ENCODE results near the gene DYRK1B.

DYRK1B gene

DNA sequence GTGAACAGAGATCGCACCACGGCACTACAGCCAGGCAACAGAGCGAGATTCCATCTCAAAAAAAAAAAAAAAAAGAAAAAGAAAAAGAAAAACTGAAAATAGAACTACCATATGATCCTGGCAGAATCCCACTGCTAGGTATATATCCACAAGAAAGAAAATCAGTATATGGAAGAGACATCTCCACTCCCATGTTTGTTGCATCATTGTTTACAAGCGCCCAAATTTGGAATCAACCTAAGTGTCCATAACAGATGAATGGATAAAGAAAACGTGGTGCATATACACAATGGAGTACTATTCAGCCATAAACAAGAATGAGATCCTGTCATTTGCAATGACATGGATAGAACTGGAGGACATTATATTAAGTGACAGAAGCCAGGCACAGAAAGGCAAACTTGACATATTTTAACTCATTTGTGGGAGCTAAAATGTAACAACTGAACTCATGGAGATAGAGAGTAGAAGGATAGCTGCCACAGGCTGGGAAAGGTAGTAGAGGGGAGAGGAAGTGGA, 26.1 kb downstream of the DYRK1B start:
- no peak for DNase-seq

DNA sequence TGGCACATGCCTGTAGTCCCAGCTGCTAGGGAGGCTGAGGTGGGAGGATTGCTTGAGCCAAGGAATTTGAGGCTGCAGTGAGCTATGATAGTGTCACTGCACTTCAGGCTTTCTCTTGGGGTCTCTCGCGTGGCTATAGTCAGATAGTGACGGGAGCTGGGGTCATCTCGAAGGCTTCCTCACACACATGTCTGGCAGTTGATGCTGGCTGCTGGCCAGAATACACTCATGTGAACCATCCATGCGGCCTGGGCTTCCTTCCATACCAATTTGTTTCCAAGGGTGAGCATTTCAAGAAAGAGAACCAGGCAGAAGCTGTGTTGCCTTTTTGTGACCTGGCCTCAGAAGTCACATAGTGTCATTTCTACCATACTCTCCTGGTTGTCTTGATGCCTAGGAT, 28.9 kb downstream of the DYRK1B start:
- DNase-seq: no peak

DNA sequence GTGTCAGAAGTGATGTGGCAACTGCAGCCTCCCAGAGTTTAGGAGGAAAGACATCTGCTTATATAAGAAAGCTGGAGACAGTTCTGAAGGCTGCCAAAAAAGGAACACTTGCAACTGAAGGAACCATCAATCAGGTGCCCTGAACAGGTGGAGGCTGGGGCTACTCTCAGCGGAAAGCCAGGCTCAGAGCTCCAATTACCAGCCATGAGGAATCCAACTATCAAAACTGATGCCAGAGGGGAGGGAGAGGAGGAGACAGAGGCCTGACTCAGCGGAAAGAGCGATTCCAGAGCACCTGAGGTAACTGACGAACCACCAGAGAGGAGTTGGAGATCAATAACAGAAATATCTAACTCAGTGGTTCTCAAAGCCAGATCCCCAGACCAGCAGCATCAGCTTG, 31.0 kb downstream of the DYRK1B start:
- DNase-seq: no peak

DNA sequence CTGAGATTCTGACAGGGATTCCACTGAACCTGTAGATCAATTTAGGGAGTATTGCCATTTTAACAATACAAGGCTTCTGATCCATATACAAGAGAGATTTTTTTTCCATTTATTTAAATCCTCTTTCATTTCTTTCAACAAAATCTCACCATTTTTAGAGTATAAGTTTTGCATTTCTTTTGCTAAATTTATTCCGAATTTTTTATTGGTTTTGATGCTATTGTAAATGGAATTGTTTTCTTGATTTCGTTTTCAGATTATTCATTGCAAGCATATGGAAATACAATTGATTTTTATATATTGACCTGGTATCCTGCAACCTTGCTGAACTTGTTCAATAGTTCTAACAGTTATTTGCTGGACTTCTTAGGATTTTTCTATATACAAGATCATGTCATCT, 36.9 kb downstream of the DYRK1B start:
- no peak for DNase-seq

DNA sequence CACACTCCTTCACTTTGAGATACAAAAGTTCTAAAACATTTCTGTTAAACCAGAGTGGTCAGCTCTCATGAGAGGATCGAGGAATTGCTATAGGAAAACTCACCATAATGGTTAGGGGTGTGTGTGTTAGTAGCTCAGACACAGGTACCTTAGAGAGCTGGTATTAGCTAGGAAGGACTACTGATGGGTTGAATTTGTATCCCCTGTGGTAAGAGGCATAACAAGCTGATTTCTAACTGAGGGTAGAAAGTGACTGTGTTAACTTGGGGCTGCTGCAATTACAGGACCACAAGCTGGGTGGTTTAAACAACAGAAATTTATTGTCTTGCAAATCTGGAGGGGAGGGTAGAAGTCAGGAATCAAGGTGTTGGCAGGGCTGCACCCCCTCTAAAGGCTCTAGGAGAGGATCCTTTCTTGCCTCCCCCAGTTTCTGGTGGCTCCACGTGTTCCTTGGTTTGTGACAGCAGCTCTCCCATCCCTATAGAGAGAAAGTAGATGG, 37.9 kb downstream of the DYRK1B start:
- no peak for DNase-seq

DNA sequence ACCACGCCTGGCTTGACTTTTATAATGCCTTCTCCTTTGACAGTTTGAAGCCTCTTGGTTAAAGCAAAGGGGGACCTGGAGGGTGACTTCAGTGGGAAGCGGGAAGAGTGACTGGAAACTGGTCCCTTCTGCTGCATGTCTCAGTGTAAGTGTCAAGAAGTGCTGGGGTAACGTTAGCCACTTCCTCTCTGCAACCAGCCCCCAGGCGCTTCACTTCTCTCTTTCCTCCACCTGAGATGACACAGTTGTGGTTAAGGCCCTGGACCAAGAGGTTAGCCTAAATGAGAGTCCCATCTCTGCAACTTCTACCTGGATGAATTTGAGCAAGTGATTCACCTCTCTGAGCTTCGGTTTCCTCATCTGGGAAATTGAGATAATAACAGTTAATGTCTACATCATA, 39.0 kb downstream of the DYRK1B start:
- DNase-seq: no peak

DNA sequence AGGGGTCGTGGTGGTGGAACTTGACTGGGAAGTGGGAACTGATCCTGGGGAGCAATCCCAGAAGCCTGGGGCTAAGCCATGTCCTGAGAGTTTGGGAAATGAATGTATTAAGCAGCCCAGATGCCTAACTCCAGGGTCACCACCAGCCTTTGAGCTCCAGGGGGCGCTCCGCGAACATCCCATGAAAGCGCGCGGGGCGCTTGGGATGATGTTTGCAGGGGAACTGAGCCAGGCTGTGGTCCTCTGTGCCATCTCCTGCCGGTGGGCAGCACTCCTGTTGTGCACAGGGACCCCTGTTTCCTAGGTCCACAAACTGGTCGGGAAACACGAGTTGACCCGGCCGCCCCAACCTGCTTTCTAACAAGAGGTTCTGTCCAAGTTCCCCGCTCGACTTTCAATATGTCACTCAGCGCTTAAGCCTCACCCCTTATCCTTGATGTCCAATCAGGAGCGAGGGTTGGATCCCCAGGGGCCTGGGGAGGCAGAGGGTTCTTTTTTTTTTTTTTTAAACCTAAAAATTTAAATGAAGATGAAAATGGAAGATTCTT, 40.9 kb downstream of the DYRK1B start:
- peak; percentile 77 for DNase-seq

DNA sequence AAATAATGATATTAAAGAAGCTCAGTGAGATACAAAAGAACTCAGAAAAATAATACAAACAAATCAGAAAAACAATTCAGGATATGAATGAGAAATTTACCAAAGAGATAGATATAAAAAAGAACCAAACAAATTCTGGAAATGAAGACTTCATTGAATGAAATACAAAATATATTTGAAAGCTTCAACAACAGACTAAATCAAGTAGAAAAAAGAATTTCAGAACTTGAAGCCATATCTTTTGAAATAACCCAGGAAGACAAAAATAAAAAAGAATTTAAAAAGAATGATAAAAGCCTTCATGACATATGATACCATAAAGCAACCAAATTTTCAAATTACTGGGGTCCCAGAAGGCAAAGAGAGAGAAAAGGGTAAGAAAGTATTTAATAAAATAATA, 45.7 kb downstream of the DYRK1B start:
- DNase-seq: no peak

DNA sequence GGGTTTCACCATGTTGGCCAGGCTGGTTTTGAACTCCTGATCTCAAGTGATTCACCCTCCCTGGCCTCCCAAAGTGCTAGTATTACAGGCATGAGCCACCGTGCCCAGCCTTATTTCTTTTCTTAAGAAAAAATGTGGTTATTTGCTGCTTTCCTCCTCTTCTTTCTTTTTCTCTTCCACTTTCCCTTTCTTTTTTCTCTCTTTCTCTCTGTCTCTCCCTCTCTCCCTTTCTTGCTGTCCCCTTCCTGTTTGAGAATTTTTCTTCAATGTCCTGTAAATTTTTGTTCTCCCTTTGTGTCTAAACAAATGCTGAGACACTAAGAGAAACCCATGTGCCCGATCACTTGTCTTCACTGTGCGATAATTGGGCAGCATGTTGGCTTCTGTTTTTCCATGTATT, 53.1 kb downstream of the DYRK1B start:
- no peak for DNase-seq

DNA sequence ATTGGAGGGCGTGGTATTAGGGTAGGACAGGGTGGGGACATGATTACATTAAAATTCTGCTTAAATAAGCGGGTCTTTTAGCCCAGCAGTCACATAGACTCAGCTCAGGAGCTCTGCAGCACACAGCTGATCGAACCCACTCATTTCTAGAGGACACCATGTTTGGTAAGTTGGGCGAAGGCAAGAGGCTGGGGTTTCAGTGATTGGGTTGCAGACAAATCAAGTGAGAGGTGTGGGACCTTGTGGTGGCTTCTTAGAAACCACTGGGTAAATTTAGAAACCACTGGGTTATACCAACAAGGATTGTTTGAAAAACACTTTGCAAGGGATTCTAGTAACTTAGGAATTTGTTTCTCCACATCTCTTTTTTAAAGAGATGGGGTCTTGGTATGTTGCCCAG, 55.2 kb downstream of the DYRK1B start, which contains the start of gene LEUTX:
Gene LEUTX, plus strand, starts transcription at position 92 of the 400 bp plus-strand sequence. Its CDS starts 67 bp downstream, at position 159.
- no peak for DNase-seq

Data from hematopoietic multipotent progenitor cell treated with erythropoietin and hydrocortisone succinate and interleukin-3 and kit ligand, for 8 days (in vitro differentiated cells).